ENCODE results near the gene ACIN1. TPM values are rescaled to one million over a fixed set of nuclear protein-coding genes. Genes with fewer than 3 reads are reported as not detected.

Gene ACIN1
- total and polyA plus RNA-seq, 2 of the 13 experiments (the other 11 are each of a cell fraction or from before 2014, with no cell fraction given) = 165 to 183 TPM

DNA sequence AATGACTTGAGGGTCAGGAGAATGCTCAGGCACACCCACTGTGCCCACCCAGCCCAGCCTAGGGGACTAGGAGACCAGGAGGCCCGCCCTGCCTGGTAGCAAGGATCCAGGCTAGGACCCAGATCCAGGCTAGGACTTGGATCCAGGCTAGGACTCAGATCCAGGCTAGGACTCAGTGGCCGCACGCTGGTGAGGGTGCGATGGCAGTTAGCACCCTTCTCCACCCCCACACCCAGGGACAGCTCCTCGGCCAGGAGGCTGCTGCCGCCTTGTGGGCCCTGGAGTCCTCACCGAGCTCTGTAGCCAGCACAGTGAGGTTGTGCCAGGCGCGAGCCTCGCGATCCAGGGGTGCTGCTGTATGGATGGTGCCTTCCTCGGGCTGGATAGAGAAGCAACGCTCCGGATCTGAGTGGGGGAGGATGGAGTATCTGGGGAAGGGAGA lies 42.7 kb downstream of the ACIN1 start (continued):
- TF ChIP-seq, protein P1, sequence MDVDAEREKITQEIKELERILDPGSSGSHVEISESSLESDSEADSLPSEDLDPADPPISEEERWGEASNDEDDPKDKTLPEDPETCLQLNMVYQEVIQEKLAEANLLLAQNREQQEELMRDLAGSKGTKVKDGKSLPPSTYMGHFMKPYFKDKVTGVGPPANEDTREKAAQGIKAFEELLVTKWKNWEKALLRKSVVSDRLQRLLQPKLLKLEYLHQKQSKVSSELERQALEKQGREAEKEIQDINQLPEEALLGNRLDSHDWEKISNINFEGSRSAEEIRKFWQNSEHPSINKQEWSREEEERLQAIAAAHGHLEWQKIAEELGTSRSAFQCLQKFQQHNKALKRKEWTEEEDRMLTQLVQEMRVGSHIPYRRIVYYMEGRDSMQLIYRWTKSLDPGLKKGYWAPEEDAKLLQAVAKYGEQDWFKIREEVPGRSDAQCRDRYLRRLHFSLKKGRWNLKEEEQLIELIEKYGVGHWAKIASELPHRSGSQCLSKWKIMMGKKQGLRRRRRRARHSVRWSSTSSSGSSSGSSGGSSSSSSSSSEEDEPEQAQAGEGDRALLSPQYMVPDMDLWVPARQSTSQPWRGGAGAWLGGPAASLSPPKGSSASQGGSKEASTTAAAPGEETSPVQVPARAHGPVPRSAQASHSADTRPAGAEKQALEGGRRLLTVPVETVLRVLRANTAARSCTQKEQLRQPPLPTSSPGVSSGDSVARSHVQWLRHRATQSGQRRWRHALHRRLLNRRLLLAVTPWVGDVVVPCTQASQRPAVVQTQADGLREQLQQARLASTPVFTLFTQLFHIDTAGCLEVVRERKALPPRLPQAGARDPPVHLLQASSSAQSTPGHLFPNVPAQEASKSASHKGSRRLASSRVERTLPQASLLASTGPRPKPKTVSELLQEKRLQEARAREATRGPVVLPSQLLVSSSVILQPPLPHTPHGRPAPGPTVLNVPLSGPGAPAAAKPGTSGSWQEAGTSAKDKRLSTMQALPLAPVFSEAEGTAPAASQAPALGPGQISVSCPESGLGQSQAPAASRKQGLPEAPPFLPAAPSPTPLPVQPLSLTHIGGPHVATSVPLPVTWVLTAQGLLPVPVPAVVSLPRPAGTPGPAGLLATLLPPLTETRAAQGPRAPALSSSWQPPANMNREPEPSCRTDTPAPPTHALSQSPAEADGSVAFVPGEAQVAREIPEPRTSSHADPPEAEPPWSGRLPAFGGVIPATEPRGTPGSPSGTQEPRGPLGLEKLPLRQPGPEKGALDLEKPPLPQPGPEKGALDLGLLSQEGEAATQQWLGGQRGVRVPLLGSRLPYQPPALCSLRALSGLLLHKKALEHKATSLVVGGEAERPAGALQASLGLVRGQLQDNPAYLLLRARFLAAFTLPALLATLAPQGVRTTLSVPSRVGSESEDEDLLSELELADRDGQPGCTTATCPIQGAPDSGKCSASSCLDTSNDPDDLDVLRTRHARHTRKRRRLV (CRISPR knock-in tag; IDR thresholded peaks at IDR 0.05) = no peak
- TF ChIP-seq SP5 (CRISPR knock-in tag; IDR thresholded peaks at IDR 0.05; ENCODE audit: borderline replicate concordance, low read depth) (peak; percentile 45; the same call in 1 of the 2 replicates), SAFB2 (CRISPR knock-in tag; IDR thresholded peaks at IDR 0.05; ENCODE audit: borderline replicate concordance, low read depth) (0 out of 2 replicates have a peak, but pooled peaks have one; percentile 42), ZFP62 (CRISPR knock-in tag; IDR thresholded peaks at IDR 0.05) (no peak), MTF2 (CRISPR knock-in tag; IDR thresholded peaks at IDR 0.05; ENCODE audit: borderline replicate concordance) (no peak), FOXP4 (CRISPR knock-in tag; IDR thresholded peaks at IDR 0.05) (0 out of 2 replicates have a peak, but pooled peaks have one; percentile 36), POLR2G (IDR thresholded peaks at IDR 0.05; ENCODE audit: low read depth, low read length) (no peak), ZNF839 (CRISPR knock-in tag; IDR thresholded peaks at IDR 0.05; ENCODE audit: borderline replicate concordance) (no peak), EED (CRISPR knock-in tag; IDR thresholded peaks at IDR 0.05) (0 out of 2 replicates have a peak, but pooled peaks have one; percentile 57), BORCS8-MEF2B (CRISPR knock-in tag; IDR thresholded peaks at IDR 0.05) (peak; percentile 45; the same call in 1 of the 2 replicates), PRMT3 (CRISPR knock-in tag; IDR thresholded peaks at IDR 0.05; ENCODE audit: borderline replicate concordance, low read depth) (no peak), ZNF775 (CRISPR knock-in tag; IDR thresholded peaks at IDR 0.05; ENCODE audit: borderline replicate concordance) (no peak), FOXP1 (IDR thresholded peaks at IDR 0.05) (no peak), FOXP1 (CRISPR knock-in tag; IDR thresholded peaks at IDR 0.05) (no peak)
- TF ChIP-seq, protein P2, sequence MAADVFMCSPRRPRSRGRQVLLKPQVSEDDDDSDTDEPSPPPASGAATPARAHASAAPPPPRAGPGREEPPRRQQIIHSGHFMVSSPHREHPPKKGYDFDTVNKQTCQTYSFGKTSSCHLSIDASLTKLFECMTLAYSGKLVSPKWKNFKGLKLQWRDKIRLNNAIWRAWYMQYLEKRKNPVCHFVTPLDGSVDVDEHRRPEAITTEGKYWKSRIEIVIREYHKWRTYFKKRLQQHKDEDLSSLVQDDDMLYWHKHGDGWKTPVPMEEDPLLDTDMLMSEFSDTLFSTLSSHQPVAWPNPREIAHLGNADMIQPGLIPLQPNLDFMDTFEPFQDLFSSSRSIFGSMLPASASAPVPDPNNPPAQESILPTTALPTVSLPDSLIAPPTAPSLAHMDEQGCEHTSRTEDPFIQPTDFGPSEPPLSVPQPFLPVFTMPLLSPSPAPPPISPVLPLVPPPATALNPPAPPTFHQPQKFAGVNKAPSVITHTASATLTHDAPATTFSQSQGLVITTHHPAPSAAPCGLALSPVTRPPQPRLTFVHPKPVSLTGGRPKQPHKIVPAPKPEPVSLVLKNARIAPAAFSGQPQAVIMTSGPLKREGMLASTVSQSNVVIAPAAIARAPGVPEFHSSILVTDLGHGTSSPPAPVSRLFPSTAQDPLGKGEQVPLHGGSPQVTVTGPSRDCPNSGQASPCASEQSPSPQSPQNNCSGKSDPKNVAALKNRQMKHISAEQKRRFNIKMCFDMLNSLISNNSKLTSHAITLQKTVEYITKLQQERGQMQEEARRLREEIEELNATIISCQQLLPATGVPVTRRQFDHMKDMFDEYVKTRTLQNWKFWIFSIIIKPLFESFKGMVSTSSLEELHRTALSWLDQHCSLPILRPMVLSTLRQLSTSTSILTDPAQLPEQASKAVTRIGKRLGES (CRISPR knock-in tag; IDR thresholded peaks at IDR 0.05; ENCODE audit: borderline replicate concordance) = no peak
- TF ChIP-seq, protein P3, sequence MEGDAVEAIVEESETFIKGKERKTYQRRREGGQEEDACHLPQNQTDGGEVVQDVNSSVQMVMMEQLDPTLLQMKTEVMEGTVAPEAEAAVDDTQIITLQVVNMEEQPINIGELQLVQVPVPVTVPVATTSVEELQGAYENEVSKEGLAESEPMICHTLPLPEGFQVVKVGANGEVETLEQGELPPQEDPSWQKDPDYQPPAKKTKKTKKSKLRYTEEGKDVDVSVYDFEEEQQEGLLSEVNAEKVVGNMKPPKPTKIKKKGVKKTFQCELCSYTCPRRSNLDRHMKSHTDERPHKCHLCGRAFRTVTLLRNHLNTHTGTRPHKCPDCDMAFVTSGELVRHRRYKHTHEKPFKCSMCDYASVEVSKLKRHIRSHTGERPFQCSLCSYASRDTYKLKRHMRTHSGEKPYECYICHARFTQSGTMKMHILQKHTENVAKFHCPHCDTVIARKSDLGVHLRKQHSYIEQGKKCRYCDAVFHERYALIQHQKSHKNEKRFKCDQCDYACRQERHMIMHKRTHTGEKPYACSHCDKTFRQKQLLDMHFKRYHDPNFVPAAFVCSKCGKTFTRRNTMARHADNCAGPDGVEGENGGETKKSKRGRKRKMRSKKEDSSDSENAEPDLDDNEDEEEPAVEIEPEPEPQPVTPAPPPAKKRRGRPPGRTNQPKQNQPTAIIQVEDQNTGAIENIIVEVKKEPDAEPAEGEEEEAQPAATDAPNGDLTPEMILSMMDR (CRISPR knock-in tag; IDR thresholded peaks at IDR 0.05) = peak; percentile 99
- TF ChIP-seq, protein P4, sequence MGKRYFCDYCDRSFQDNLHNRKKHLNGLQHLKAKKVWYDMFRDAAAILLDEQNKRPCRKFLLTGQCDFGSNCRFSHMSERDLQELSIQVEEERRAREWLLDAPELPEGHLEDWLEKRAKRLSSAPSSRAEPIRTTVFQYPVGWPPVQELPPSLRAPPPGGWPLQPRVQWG (CRISPR knock-in tag; IDR thresholded peaks at IDR 0.05; ENCODE audit: borderline replicate concordance, low read depth) = no peak

Measured in HepG2 (cell line).